ENCODE measurements around the gene DIS3L. TPM values are rescaled to one million over a fixed set of nuclear protein-coding genes. Genes with fewer than 3 reads are reported as not detected.

DIS3L gene
- total and polyA plus RNA-seq, 2 donors from 2014 or later = 10.6 to 28.5 TPM

GRCh38 chr15:66291816-66292570 lies 1.4 kb upstream of the DIS3L start:
- Histone ChIP-seq H3K9me3 (ENCODE audit: control insufficient read depth in 2 of 3, insufficient read depth in 1 of 3, low read length in 3 of 3) (no peaks in the 10 kb centered on the region), H3K27me3 (ENCODE audit: control insufficient read depth, insufficient read depth, low read length) (no peaks in the 10 kb centered on the region), H3K36me3 (ENCODE audit: control insufficient read depth in 2 of 3, insufficient read depth in 3 of 3, low read length in 3 of 3) (no peaks in the 10 kb centered on the region), H3K9ac (ENCODE audit: low read length in 3 of 3) (no peak overlapping the region), H3K4me3 (ENCODE audit: low read length in 3 of 3) (peak overlapping the region in 1 of 3 donors; percentile 77), H3K4me1 (ENCODE audit: control insufficient read depth in 2 of 3, insufficient read depth in 2 of 3, low read depth in 1 of 3, low read length in 3 of 3) (peaks cover 0 to 16% (median 0%) of the 10 kb centered on the region in 3 donors), H3K27ac (ENCODE audit: low read depth in 2 of 2, low read length in 2 of 2) (no peak overlapping the region)
- TF ChIP-seq, protein P1, sequence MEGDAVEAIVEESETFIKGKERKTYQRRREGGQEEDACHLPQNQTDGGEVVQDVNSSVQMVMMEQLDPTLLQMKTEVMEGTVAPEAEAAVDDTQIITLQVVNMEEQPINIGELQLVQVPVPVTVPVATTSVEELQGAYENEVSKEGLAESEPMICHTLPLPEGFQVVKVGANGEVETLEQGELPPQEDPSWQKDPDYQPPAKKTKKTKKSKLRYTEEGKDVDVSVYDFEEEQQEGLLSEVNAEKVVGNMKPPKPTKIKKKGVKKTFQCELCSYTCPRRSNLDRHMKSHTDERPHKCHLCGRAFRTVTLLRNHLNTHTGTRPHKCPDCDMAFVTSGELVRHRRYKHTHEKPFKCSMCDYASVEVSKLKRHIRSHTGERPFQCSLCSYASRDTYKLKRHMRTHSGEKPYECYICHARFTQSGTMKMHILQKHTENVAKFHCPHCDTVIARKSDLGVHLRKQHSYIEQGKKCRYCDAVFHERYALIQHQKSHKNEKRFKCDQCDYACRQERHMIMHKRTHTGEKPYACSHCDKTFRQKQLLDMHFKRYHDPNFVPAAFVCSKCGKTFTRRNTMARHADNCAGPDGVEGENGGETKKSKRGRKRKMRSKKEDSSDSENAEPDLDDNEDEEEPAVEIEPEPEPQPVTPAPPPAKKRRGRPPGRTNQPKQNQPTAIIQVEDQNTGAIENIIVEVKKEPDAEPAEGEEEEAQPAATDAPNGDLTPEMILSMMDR (IDR thresholded peaks at IDR 0.05; ENCODE audit: borderline replicate concordance, extremely low read depth, insufficient read depth) = no peak
- FAIRE-seq (no peak), DNase-seq (peak in 1 of 5 donors; percentile 15)
- intact Hi-C loops (cut with DNase I) = no loop called here

DNA sequence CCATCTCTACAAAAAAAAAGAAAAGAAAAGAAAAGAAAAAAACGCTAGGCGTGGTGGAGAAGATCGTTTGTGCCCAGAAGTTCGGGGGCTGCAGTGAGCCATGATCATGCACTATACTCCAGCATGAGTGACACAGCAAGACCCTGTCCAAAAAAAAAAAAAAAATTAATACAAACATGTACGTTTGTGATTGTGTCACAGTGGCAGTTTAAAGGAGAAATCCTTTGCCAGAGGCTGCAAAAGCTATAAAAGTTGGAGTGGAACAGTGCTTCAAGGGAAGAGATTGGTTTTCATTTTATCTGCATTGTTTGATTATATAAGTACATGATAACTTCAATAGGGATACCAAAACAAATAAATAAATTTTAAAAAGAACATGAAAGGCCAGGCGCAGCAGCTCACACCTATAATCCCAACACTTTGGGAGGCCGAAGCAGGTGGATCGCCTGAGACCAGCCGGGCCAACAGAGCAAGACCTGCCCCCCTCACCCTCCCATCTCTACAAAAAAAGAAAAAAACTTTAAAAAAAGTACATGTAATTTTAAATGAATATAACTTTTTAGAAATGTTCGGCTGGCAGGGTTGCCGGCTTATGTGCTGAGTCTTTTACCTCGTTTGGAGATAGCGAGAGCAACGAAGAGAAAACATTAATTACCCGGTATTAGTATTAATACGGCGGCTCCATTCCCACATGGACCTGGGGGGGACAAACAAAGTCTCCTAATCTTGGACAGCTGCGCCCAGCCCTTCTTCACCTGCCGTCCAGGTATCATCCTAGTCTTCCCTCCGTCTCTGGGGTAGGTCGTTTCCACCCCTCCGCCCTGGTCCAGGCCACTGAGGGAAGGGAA lies 573 bp upstream of the DIS3L start:
- peak overlapping the region; percentile 12 to 86 (median 72) for H3K9ac ChIP-seq (ENCODE audit: low read length in 3 of 3)

GRCh38 chr15:66294157-66294931 lies 976 bp downstream of the DIS3L start:
- TF ChIP-seq, protein P1 (IDR thresholded peaks at IDR 0.05; ENCODE audit: borderline replicate concordance, extremely low read depth, insufficient read depth) = no peak
- intact Hi-C loops (cut with DNase I) = no loop called here
- peaks cover 0 to 3% (median 0%) of the 10 kb centered on the region in 3 donors for H3K36me3 ChIP-seq (ENCODE audit: control insufficient read depth in 2 of 3, insufficient read depth in 3 of 3, low read length in 3 of 3)
- no peaks in the 10 kb centered on the region for H3K27me3 ChIP-seq (ENCODE audit: control insufficient read depth, insufficient read depth, low read length)
- peaks cover 0 to 16% (median 0%) of the 10 kb centered on the region in 3 donors for H3K4me1 ChIP-seq (ENCODE audit: control insufficient read depth in 2 of 3, insufficient read depth in 2 of 3, low read depth in 1 of 3, low read length in 3 of 3)
- peak overlapping the region; percentile 66 to 73 for H3K27ac ChIP-seq (ENCODE audit: low read depth in 2 of 2, low read length in 2 of 2)
- H3K9ac ChIP-seq (ENCODE audit: low read length in 3 of 3) = peak overlapping the region; percentile 34 to 83 (median 79)
- DNase-seq (peak in 4 of 5 donors; percentile 38 to 72 (median 54)), FAIRE-seq (no peak)
- no peaks in the 10 kb centered on the region for H3K9me3 ChIP-seq (ENCODE audit: control insufficient read depth in 2 of 3, insufficient read depth in 1 of 3, low read length in 3 of 3)
- H3K4me3 ChIP-seq (ENCODE audit: low read length in 3 of 3) = peak overlapping the region; percentile 58 to 66 (median 64)

More for the DNA sequence above, 573 bp upstream of the DIS3L start:
- Histone ChIP-seq H3K27ac (ENCODE audit: low read depth in 2 of 2, low read length in 2 of 2) (peak overlapping the region; percentile 45 to 85), H3K36me3 (ENCODE audit: control insufficient read depth in 2 of 3, insufficient read depth in 3 of 3, low read length in 3 of 3) (no peaks in the 10 kb centered on the region), H3K9me3 (ENCODE audit: control insufficient read depth in 2 of 3, insufficient read depth in 1 of 3, low read length in 3 of 3) (no peaks in the 10 kb centered on the region), H3K27me3 (ENCODE audit: control insufficient read depth, insufficient read depth, low read length) (no peaks in the 10 kb centered on the region), H3K4me3 (ENCODE audit: low read length in 3 of 3) (peak overlapping the region; percentile 63 to 77 (median 74)), H3K4me1 (ENCODE audit: control insufficient read depth in 2 of 3, insufficient read depth in 2 of 3, low read depth in 1 of 3, low read length in 3 of 3) (peaks cover 0 to 16% (median 0%) of the 10 kb centered on the region in 3 donors)
- TF ChIP-seq, protein P1 (IDR thresholded peaks at IDR 0.05; ENCODE audit: borderline replicate concordance, extremely low read depth, insufficient read depth) = no peak
- FAIRE-seq = no peak
- DNase-seq = peak in 1 of 5 donors; percentile 19
- intact Hi-C loops (cut with DNase I) = no loop called here
